HG02981 (cell line): ENCODE data around the gene CEP89.
A peak's percentile ranks its signal among the peaks of the same experiment; 100 is the strongest.
"Not testable (repeated sequence)": the region's sequence is repeated elsewhere in the genome, so short reads cannot be mapped to it uniquely, and the experiment has no call there.

Experiments used
- ATAC-seq: cut with Tn5 transposase; IDR thresholded peaks from one replicate; pipeline ENCODE4 v1.9.1; 2021; ENCODE audit warnings: mild to moderate bottlenecking, moderate library complexity; ENCODE audit not compliant: unreplicated experiment

Gene CEP89

GRCh38 chr19:32896516-32897214 is 75.1 kb downstream of the CEP89 start:
- ATAC-seq: no peak

GRCh38 chr19:32895384-32895783 is 76.4 kb downstream of the CEP89 start:
- ATAC-seq: peak; percentile 93

GRCh38 chr19:32891609-32892008 is 80.1 kb downstream of the CEP89 start:
- no peak for ATAC-seq

- no peak for ATAC-seq
Observed at GRCh38 chr19:32890841-32891240, 80.9 kb downstream of the CEP89 start.

GRCh38 chr19:32890326-32890725 is 81.4 kb downstream of the CEP89 start:
- no peak for ATAC-seq

- no peak for ATAC-seq
Observed at GRCh38 chr19:32889137-32889934, 82.4 kb downstream of the CEP89 start.

- ATAC-seq: no peak
Observed at GRCh38 chr19:32887572-32888215, 84.1 kb downstream of the CEP89 start.

GRCh38 chr19:32886241-32886640 is 85.5 kb downstream of the CEP89 start:
- ATAC-seq: no peak

GRCh38 chr19:32885255-32885654 is 86.5 kb downstream of the CEP89 start:
- ATAC-seq: not testable (repeated sequence)

- ATAC-seq: no peak
Observed at GRCh38 chr19:32881766-32882165, 90.0 kb downstream of the CEP89 start.

- ATAC-seq: no peak
Observed at GRCh38 chr19:32880622-32881021, 91.1 kb downstream of the CEP89 start.

- ATAC-seq: no peak
Observed at GRCh38 chr19:32879741-32880140, 92.0 kb downstream of the CEP89 start.

GRCh38 chr19:32878988-32879387 is 92.8 kb downstream of the CEP89 start:
- ATAC-seq: no peak

GRCh38 chr19:32877977-32878745 is 93.6 kb downstream of the CEP89 start:
- ATAC-seq: no peak

- no peak for ATAC-seq
Observed at GRCh38 chr19:32877323-32877912, 94.3 kb downstream of the CEP89 start.

GRCh38 chr19:32876919-32877285 is 94.9 kb downstream of the CEP89 start:
- ATAC-seq: no peak

- no peak for ATAC-seq
Observed at GRCh38 chr19:32876236-32876918, 95.4 kb downstream of the CEP89 start.

- ATAC-seq: no peak
Observed at GRCh38 chr19:32875428-32875827, 96.3 kb downstream of the CEP89 start.

- no peak for ATAC-seq
Observed at GRCh38 chr19:32874605-32875004, 97.2 kb downstream of the CEP89 start.
